Tibial artery (tissue), 4 donors: ENCODE measurements around the gene GFOD1.

Experiments used
- DNase-seq, 2 donors: peaks; one replicate each; pipeline ENCODE4 v3.0.0-alpha.2; 2019
- H3K27ac ChIP-seq, 2 donors: fragments of 200-600 bp; sonication (generic) in 1 of 2; 1 replicate in 1 of 2; 2 replicates in 1 of 2; pipeline ENCODE4 v1.5.1; 2018 to 2019; ENCODE audit warnings: mild to moderate bottlenecking in 1 of 2
- H3K27me3 ChIP-seq, 2 donors: fragments of 200-600 bp; sonication (generic) in 1 of 2; one replicate each; pipeline versions ENCODE4 v1.5.1 to v1.6.0; 2016 to 2019
- H3K36me3 ChIP-seq, 3 donors: fragments of 200-600 bp; sonication (generic) in 2 of 3; one replicate each; pipeline ENCODE4 v1.5.1; 2016 to 2019; ENCODE audit warnings: mild to moderate bottlenecking in 2 of 3
- H3K4me1 ChIP-seq, 4 donors: fragments of 200-600 bp; sonication (generic) in 2 of 4; 1 replicate in 3 of 4; 2 replicates in 1 of 4; pipeline ENCODE4 v1.5.1; 2016 to 2019
- H3K4me3 ChIP-seq, 2 donors: fragments of 200-600 bp; sonication (generic) in 1 of 2; 1 replicate in 1 of 2; 2 replicates in 1 of 2; pipeline ENCODE4 v1.5.1; 2018 to 2019; ENCODE audit warnings: mild to moderate bottlenecking in 2 of 2
- H3K9me3 ChIP-seq, 3 donors: fragments of 200-600 bp; sonication (generic) in 1 of 3; one replicate each; pipeline ENCODE4 v1.5.1; 2016 to 2019
- CTCF ChIP-seq, 2 experiments: fragments of 200-600 bp in 1 of 2; fragments of 450-650 bp in 1 of 2; IDR thresholded peaks; one replicate each; pipeline ENCODE4 v1.5.1; 2017 to 2019; ENCODE audit warnings: antibody characterized with exemption in 2 of 2, mild to moderate bottlenecking in 1 of 2, moderate library complexity in 1 of 2
- intact Hi-C: fragments of 100-400 bp; cut with DNase I; formaldehyde crosslinking; loops from one replicate; pipeline ENCODE4 v1.15.0; 2023; ENCODE audit warnings: low total_unique reads

Gene GFOD1

GRCh38 chr6:13466304-13467215, 20.8 kb downstream of the GFOD1 start:
- no peak overlapping the region for H3K4me3 ChIP-seq
- no peak overlapping the region for H3K27ac ChIP-seq
- H3K9me3 ChIP-seq: no peaks in the 10 kb centered on the region
- H3K27me3 ChIP-seq: no peaks in the 10 kb centered on the region
- H3K4me1 ChIP-seq: peaks cover 0 to 49% (median 14%) of the 10 kb centered on the region in 4 donors
- TF ChIP-seq CTCF (IDR thresholded peaks at IDR 0.05): no peak
- intact Hi-C loops: no loop called here
- H3K36me3 ChIP-seq: peaks cover 5 to 10% (median 6%) of the 10 kb centered on the region in 3 donors
- DNase-seq: no peak

GRCh38 chr6:13465734-13466133, 21.7 kb downstream of the GFOD1 start:
- H3K4me3 ChIP-seq: no peak overlapping the region
- TF ChIP-seq CTCF (IDR thresholded peaks at IDR 0.05): no peak
- DNase-seq: no peak
- H3K36me3 ChIP-seq: peaks cover 5 to 10% (median 6%) of the 10 kb centered on the region in 3 donors
- no peaks in the 10 kb centered on the region for H3K27me3 ChIP-seq
- intact Hi-C loops: no loop called here
- peaks cover 0 to 44% (median 16%) of the 10 kb centered on the region in 4 donors for H3K4me1 ChIP-seq
- no peak overlapping the region for H3K27ac ChIP-seq
- H3K9me3 ChIP-seq: no peaks in the 10 kb centered on the region

DNA sequence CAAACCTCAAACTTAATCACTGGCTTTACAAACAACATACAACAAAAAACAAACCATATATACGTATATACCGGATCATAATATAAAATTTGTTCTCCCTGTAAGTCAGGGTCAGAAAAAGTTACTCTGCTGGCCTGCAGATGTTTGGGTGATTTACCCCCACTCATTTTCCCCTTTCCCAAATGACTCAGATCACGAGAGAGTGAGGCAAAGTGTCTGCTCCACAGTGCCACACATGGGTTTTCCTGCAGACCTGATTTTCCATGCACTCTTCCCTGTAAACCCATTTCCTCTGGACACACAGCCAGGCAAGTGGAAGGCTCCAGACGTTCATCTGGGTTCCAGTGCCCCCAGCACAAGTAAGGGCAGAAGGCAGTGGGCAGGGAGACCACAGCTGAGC, 23.5 kb downstream of the GFOD1 start:
- Histone ChIP-seq H3K4me3 (no peak overlapping the region), H3K4me1 (peaks cover 0 to 34% (median 14%) of the 10 kb centered on the region in 4 donors), H3K27ac (no peak overlapping the region), H3K9me3 (no peaks in the 10 kb centered on the region), H3K36me3 (peaks cover 3 to 6% (median 5%) of the 10 kb centered on the region in 3 donors), H3K27me3 (no peaks in the 10 kb centered on the region)
- no peak for DNase-seq
- TF ChIP-seq CTCF (IDR thresholded peaks at IDR 0.05): no peak
- intact Hi-C loops: no loop called here

DNA sequence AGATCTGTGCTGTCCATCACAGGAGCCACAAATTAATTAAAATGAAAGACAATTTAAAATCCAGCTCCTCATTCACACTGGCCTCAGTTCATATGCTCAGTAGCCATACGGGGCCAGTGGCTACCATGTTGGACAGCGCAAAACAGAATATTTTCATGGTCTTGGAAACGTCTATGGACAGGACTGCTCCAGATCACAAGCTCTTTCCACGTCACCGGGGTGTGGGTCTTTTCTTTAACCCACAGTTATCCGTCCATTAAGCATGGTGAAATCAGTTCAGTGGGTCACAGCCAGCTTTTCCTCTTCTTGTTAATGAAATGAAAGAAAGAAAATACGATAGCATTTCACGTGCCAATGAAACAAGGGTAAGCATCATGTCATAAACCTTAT, 24.1 kb downstream of the GFOD1 start:
- intact Hi-C loops: no loop called here
- no peak for DNase-seq
- Histone ChIP-seq H3K4me3 (no peak overlapping the region), H3K27ac (no peak overlapping the region), H3K27me3 (no peaks in the 10 kb centered on the region), H3K4me1 (peaks cover 0 to 35% (median 15%) of the 10 kb centered on the region in 4 donors), H3K9me3 (no peaks in the 10 kb centered on the region), H3K36me3 (peaks cover 0 to 6% (median 5%) of the 10 kb centered on the region in 3 donors)
- TF ChIP-seq CTCF (IDR thresholded peaks at IDR 0.05): no peak

- Histone ChIP-seq H3K4me1 (peaks cover 0 to 41% (median 16%) of the 10 kb centered on the region in 4 donors), H3K27me3 (no peaks in the 10 kb centered on the region), H3K4me3 (no peak overlapping the region), H3K9me3 (no peaks in the 10 kb centered on the region), H3K27ac (no peak overlapping the region), H3K36me3 (peaks cover 0 to 6% (median 5%) of the 10 kb centered on the region in 3 donors)
- DNase-seq: no peak
- no peak for TF ChIP-seq CTCF (IDR thresholded peaks at IDR 0.05)
- intact Hi-C loops: no loop called here
These were observed 24.7 kb downstream of the GFOD1 start for GRCh38 chr6:13462458-13463327.
